ENCODE measurements around the gene PABPN1.

PABPN1 gene

DNA sequence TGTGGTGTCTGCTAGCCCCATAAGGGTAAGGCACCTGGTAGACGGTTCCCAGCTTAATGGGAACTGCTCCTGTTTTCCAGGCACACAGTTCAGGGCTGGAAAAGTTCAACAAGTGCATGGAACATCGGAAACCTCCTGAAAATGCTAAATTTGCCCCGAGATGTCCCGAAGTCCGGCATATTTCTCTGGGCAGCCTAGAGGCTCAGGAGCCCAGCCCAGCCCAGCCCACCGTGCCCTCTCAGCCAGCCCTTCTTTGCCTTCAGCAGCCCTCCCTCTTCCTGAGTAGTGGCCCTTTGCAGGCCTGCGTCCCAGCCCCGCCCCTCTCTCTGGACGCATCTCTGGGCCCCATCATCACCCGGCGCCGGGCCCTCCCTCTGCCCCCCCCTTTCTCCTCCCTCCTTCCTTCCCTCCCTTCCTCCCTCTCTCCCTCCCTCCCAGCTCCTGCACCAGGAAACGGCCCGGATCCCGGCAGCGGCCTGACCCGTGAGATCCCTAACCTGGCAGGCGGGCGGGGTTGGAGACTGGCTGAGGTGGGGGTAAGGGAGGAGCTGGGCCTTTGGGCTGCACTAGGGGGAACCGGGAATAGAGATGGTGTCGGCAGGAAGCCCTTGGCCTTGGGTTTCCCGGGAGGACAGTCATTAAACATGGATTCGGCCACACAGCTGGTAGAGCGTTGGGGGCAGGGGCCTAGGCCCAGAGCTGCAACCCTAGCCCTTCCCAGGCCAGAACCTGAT lies 14.7 kb upstream of the PABPN1 start, which contains the start of gene BCL2L2:
Gene BCL2L2 (plus strand): TSS at position 422 of the 734 bp plus-strand sequence. CDS start 935 bp downstream, outside the sequence.
- no peaks in the 10 kb centered on the region for H3K79me2 ChIP-seq (ENCODE audit: insufficient read depth, low read length)
- H3K9ac ChIP-seq (ENCODE audit: low read length), result no peak within 1 kb of the TSS
- no peaks in the 10 kb centered on the region for H3K9me3 ChIP-seq (ENCODE audit: insufficient read depth, low read length)
- H4K20me1 ChIP-seq (ENCODE audit: low read depth, low read length), result no peaks in the 10 kb centered on the region
- H3F3A ChIP-seq (ENCODE audit: insufficient read depth), result 0 out of 2 replicates have a peak, but pooled peaks cover 5% of the 10 kb centered on the region
- no peaks in the 10 kb centered on the region for H3K9me2 ChIP-seq (replicated peaks; ENCODE audit: insufficient read depth, low read length)
- no peak within 1 kb of the TSS for H3K4me2 ChIP-seq (ENCODE audit: low read depth, low read length, poor library complexity, severe bottlenecking)
- H3K4me3 ChIP-seq (ENCODE audit: insufficient read depth, low read length, poor library complexity, severe bottlenecking), result no peak within 1 kb of the TSS
- H3K27ac ChIP-seq (ENCODE audit: low read depth, low read length), result no peak within 1 kb of the TSS
- H3K36me3 ChIP-seq (ENCODE audit: low read length), result no peaks in the 10 kb centered on the region
- H3K27me3 ChIP-seq (ENCODE audit: low read length), result no peaks in the 10 kb centered on the region
- no peak for TF ChIP-seq EZH2phosphoT487 (conservative IDR thresholded peaks at IDR 0.05; ENCODE audit: low read length)
- TF ChIP-seq, protein P1, sequence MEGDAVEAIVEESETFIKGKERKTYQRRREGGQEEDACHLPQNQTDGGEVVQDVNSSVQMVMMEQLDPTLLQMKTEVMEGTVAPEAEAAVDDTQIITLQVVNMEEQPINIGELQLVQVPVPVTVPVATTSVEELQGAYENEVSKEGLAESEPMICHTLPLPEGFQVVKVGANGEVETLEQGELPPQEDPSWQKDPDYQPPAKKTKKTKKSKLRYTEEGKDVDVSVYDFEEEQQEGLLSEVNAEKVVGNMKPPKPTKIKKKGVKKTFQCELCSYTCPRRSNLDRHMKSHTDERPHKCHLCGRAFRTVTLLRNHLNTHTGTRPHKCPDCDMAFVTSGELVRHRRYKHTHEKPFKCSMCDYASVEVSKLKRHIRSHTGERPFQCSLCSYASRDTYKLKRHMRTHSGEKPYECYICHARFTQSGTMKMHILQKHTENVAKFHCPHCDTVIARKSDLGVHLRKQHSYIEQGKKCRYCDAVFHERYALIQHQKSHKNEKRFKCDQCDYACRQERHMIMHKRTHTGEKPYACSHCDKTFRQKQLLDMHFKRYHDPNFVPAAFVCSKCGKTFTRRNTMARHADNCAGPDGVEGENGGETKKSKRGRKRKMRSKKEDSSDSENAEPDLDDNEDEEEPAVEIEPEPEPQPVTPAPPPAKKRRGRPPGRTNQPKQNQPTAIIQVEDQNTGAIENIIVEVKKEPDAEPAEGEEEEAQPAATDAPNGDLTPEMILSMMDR (IDR thresholded peaks at IDR 0.05; ENCODE audit: insufficient read depth, low read length, poor library complexity, severe bottlenecking), result no peak
- H2AFZ ChIP-seq (ENCODE audit: low read depth, low read length, severe bottlenecking), result no peak within 1 kb of the TSS

DNA sequence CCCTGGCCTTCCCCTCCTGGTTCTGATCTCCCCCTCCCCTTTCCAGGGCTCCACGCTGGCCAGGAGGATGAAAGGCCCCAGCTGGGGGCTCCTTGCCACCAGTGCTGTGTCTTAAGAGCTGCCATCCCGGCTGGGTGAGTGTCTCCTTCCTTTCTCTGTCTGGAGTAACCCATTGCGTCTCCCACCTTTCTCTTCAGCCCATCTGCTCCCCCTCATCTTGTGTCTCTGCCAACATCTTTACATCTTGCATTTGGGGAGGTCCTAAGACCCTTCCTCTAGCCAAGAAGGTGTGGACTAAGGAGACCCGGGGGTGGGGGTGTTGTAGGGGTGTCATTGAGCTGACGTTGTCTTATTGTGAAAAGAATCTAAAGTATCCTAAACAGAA lies 14.1 kb upstream of the PABPN1 start:
- Histone ChIP-seq H3K4me2 (ENCODE audit: low read depth, low read length, poor library complexity, severe bottlenecking) (no peak overlapping the region), H4K20me1 (ENCODE audit: low read depth, low read length) (no peaks in the 10 kb centered on the region), H3K27me3 (ENCODE audit: low read length) (no peaks in the 10 kb centered on the region), H3K9ac (ENCODE audit: low read length) (no peak overlapping the region), H3K27ac (ENCODE audit: low read depth, low read length) (no peak overlapping the region), H3F3A (ENCODE audit: insufficient read depth) (0 out of 2 replicates have a peak, but pooled peaks cover 5% of the 10 kb centered on the region), H3K79me2 (ENCODE audit: insufficient read depth, low read length) (no peaks in the 10 kb centered on the region), H3K4me3 (ENCODE audit: insufficient read depth, low read length, poor library complexity, severe bottlenecking) (no peak overlapping the region), H2AFZ (ENCODE audit: low read depth, low read length, severe bottlenecking) (no peak overlapping the region), H3K9me3 (ENCODE audit: insufficient read depth, low read length) (no peaks in the 10 kb centered on the region), H3K36me3 (ENCODE audit: low read length) (no peaks in the 10 kb centered on the region), H3K9me2 (replicated peaks; ENCODE audit: insufficient read depth, low read length) (no peaks in the 10 kb centered on the region)
- TF ChIP-seq EZH2phosphoT487 (conservative IDR thresholded peaks at IDR 0.05; ENCODE audit: low read length), result no peak
- TF ChIP-seq, protein P1 (IDR thresholded peaks at IDR 0.05; ENCODE audit: insufficient read depth, low read length, poor library complexity, severe bottlenecking), result no peak

DNA sequence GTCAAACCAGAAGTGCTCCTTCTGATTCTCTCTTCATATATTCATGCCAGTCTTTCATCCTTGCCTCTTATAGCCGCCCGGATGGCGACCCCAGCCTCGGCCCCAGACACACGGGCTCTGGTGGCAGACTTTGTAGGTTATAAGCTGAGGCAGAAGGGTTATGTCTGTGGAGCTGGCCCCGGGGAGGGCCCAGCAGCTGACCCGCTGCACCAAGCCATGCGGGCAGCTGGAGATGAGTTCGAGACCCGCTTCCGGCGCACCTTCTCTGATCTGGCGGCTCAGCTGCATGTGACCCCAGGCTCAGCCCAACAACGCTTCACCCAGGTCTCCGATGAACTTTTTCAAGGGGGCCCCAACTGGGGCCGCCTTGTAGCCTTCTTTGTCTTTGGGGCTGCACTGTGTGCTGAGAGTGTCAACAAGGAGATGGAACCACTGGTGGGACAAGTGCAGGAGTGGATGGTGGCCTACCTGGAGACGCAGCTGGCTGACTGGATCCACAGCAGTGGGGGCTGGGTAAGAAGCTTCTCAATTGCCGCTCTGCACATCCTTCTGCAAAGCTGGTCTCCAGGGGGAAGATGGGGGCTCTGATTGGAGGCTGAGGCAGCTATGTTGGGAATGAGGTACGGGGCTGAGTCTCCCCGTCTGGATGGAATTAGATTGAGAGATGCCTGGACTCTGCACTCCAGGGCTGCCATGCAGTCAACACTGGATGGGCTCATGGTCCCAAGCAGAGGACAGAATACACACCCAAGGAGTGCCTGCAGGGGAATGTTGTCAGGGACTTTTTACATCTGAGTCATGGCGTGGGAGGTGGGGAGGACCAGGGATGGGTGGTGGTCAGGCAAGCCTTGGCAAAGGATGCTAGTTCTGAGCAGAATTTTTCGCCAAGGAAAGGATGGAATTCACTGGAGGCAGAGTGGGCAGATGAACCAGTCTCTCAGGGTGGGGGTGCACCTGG lies 13.3 kb upstream of the PABPN1 start:
- no peaks in the 10 kb centered on the region for H3K79me2 ChIP-seq (ENCODE audit: insufficient read depth, low read length)
- H2AFZ ChIP-seq (ENCODE audit: low read depth, low read length, severe bottlenecking), result no peak overlapping the region
- H3K4me3 ChIP-seq (ENCODE audit: insufficient read depth, low read length, poor library complexity, severe bottlenecking), result no peak overlapping the region
- no peak overlapping the region for H3K9ac ChIP-seq (ENCODE audit: low read length)
- no peaks in the 10 kb centered on the region for H4K20me1 ChIP-seq (ENCODE audit: low read depth, low read length)
- H3K9me2 ChIP-seq (replicated peaks; ENCODE audit: insufficient read depth, low read length), result no peaks in the 10 kb centered on the region
- 0 out of 2 replicates have a peak, but pooled peaks cover 3% of the 10 kb centered on the region for H3F3A ChIP-seq (ENCODE audit: insufficient read depth)
- H3K4me2 ChIP-seq (ENCODE audit: low read depth, low read length, poor library complexity, severe bottlenecking), result no peak overlapping the region
- no peak overlapping the region for H3K27ac ChIP-seq (ENCODE audit: low read depth, low read length)
- no peaks in the 10 kb centered on the region for H3K27me3 ChIP-seq (ENCODE audit: low read length)
- TF ChIP-seq EZH2phosphoT487 (conservative IDR thresholded peaks at IDR 0.05; ENCODE audit: low read length), result no peak
- TF ChIP-seq, protein P1 (IDR thresholded peaks at IDR 0.05; ENCODE audit: insufficient read depth, low read length, poor library complexity, severe bottlenecking), result no peak
- no peaks in the 10 kb centered on the region for H3K36me3 ChIP-seq (ENCODE audit: low read length)
- H3K9me3 ChIP-seq (ENCODE audit: insufficient read depth, low read length), result no peaks in the 10 kb centered on the region

Data from SU-DHL-6 (cell line).